HG03064 (cell line): Measurements from ENCODE around the gene LSR.

Source experiments
- ATAC-seq: cut with Tn5 transposase; IDR thresholded peaks from one replicate; pipeline ENCODE4 v1.9.1; 2021; ENCODE audit warnings: low read depth; ENCODE audit not compliant: unreplicated experiment

The LSR gene

GRCh38 chr19:35248310-35249145, at the start of gene LSR:
TSS of gene LSR (plus strand) at chr19:35249002. CDS start at chr19:35249023, 21 bp downstream.
- ATAC-seq, result peak; percentile 64

GRCh38 chr19:35199481-35199880, 49.3 kb upstream of the LSR start:
- no peak for ATAC-seq

- no peak for ATAC-seq
These were observed 45.8 kb upstream of the LSR start for GRCh38 chr19:35202722-35203688.

- ATAC-seq, result no peak
These were observed 43.7 kb upstream of the LSR start for GRCh38 chr19:35204799-35205732.

- no peak for ATAC-seq
These were observed 43.0 kb upstream of the LSR start for GRCh38 chr19:35205733-35206323.

- no peak for ATAC-seq
These were observed 42.4 kb upstream of the LSR start for GRCh38 chr19:35206379-35206778.

GRCh38 chr19:35206855-35207254, 41.9 kb upstream of the LSR start:
- no peak for ATAC-seq

- no peak for ATAC-seq
These were observed 41.4 kb upstream of the LSR start for GRCh38 chr19:35207391-35207871.

GRCh38 chr19:35208121-35208520, 40.7 kb upstream of the LSR start:
- ATAC-seq, result no peak

GRCh38 chr19:35209646-35210045, 39.2 kb upstream of the LSR start:
- ATAC-seq, result no peak

GRCh38 chr19:35211545-35212230, 37.1 kb upstream of the LSR start:
- ATAC-seq, result no peak

GRCh38 chr19:35212241-35212640, 36.6 kb upstream of the LSR start:
- ATAC-seq, result no peak

- peak; percentile 62 for ATAC-seq
These were observed 34.9 kb upstream of the LSR start for GRCh38 chr19:35213663-35214632.

- no peak for ATAC-seq
These were observed 33.9 kb upstream of the LSR start for GRCh38 chr19:35214766-35215422.

- no peak for ATAC-seq
These were observed 32.6 kb upstream of the LSR start for GRCh38 chr19:35216016-35216832.

- no peak for ATAC-seq
These were observed 31.8 kb upstream of the LSR start for GRCh38 chr19:35216833-35217648.
